HG03103 (cell line): ENCODE results near the gene GTF2H2.
"Not testable (repeated sequence)": the region's sequence is repeated elsewhere in the genome, so short reads cannot be mapped to it uniquely, and the experiment has no call there.

Source experiments
- ATAC-seq: cut with Tn5 transposase; IDR thresholded peaks from one replicate; pipeline ENCODE4 v1.9.1; 2021; ENCODE audit warnings: low read depth; ENCODE audit not compliant: unreplicated experiment

Gene GTF2H2

GRCh38 chr5:71014176-71014575 is 53.3 kb downstream of the GTF2H2 start:
- no peak for ATAC-seq

DNA sequence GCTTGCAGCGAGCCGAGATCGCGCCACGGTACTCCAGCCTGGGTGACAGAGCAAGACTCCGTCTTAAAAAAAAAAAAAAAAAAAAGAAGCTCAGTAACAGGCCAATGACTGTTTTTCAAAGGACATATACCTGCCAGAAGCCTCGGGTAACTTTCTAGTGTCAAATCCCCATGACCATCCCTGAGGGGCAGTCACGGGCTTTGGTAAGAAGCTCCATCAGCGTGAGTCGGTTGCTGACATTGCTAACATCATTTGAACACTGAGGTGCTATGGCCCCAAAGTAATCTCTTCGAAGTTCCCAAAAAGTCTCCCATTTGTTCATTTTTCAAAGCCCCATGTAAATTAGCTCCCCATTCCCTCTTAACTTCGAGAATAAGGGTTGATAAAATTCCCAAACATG is 53.9 kb downstream of the GTF2H2 start:
- ATAC-seq: no peak

- no peak for ATAC-seq
Observed at GRCh38 chr5:71011194-71011792, 56.2 kb downstream of the GTF2H2 start.

DNA sequence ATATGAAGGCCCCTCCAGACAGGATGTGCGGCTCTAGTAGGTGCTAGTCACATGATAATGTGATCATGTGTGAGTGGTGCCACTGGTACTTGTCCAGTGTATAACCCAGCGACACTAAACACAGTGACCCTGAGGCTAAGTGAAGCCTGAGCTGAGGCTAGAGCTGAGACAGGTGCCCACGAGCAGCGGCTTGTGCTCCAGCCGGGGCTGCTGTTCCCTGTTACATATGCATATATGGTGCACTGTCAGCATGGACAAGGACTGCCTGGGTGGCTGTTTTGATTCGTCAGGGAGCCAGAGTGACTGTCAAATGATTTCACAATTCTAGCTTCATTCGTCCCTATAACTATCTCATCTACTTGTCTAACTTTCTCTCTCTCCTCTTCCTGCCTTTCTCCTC is 60.5 kb downstream of the GTF2H2 start:
- ATAC-seq: not testable (repeated sequence)
